Stimulated activated CD4-positive, alpha-beta T cell treated with anti-CD3 and anti-CD28 coated beads, Interleukin-1b, Interleukin-23, amount 100 ng/mL, for 1 hour (primary cell): ENCODE results near the gene DPP4.
"Not testable (repeated sequence)": the region's sequence is repeated elsewhere in the genome, so short reads cannot be mapped to it uniquely, and the experiment has no call there.

Experiments used
- DNase-seq, 2 donors: peaks; one replicate each; pipeline ENCODE4 v3.0.0-alpha.2; 2020; ENCODE audit warnings: low read depth in 2 of 2

Gene DPP4

DNA sequence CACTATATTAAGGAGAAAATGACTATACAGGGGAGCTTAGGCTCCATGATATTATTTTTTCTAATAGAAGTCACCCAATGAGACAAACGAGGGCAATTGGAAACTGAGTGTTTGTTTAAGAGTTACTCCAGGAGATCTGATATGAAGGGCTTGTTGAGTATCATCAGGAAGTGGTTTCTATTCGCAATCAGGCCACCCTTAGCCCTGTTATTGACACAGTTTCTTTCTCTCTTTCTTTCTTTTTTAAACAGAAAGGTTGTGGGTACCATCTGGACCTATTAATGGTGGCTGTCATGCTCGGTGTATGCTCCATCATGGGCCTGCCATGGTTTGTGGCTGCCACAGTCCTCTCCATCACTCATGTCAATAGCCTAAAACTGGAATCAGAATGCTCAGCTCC, 117.3 kb downstream of the DPP4 start:
- no peak for DNase-seq

DNA sequence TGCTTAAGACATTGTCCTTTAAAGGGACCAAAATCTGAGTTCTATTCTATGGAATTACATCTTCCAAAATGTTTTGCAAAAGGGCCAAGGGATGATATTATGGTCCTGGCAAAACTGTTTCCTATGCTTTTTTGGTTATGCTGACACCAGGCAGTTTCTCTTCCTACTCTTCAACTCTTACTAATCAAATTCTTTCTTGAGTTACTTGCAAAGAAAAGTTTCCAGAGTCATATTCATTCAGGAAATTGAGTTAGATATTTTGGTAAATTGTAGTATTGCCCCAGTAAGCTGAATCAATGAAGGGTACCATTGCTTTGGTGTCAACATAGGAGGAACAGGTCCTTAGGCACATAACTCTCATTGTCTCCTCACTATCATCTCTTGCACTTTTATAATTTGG, 118.8 kb downstream of the DPP4 start:
- no peak for DNase-seq

DNA sequence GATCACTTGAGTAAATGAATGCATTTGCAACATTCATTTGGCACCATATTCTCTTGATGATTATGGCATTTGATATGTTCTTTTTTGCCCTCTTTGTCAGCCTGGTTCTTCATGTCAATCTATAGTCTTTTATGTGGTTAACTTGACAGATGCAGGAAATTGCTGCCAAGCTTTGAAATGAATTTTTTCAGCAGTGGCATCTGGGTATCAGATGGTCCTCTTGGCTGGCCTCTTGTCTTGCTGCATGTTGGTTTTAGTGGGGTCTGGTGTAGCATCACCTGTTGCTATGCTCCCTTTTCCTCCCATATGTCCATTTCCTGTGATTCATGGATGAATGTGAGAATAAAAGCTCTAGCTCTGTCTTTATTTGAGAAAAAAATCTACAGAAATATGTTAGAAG, 119.9 kb downstream of the DPP4 start:
- DNase-seq, result no peak

- DNase-seq, result not testable (repeated sequence)
These were observed 120.6 kb downstream of the DPP4 start for GRCh38 chr2:161953367-161953766.

DNA sequence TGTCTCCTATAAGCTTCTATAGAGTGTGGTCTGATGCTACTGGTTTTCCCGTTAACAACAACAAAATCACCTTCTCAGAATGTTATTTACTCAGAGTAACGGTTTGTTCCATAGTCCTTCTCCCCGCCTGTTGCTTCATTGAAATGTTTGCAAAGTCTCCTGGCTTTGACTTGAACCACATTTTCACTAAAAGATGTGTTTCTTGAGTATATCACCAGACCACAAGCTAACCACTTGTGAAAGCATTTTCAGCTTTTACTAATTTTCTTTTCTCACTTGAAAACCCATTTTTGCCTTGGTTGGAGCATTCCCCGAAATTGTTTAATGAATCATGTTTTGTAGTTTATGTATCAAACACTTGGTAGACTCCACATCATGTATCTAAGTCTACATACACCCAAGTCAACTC, 121.2 kb downstream of the DPP4 start:
- no peak for DNase-seq

GRCh38 chr2:161947836-161948235, 126.2 kb downstream of the DPP4 start:
- DNase-seq, result no peak

GRCh38 chr2:161947406-161947805, 126.6 kb downstream of the DPP4 start:
- no peak for DNase-seq

DNA sequence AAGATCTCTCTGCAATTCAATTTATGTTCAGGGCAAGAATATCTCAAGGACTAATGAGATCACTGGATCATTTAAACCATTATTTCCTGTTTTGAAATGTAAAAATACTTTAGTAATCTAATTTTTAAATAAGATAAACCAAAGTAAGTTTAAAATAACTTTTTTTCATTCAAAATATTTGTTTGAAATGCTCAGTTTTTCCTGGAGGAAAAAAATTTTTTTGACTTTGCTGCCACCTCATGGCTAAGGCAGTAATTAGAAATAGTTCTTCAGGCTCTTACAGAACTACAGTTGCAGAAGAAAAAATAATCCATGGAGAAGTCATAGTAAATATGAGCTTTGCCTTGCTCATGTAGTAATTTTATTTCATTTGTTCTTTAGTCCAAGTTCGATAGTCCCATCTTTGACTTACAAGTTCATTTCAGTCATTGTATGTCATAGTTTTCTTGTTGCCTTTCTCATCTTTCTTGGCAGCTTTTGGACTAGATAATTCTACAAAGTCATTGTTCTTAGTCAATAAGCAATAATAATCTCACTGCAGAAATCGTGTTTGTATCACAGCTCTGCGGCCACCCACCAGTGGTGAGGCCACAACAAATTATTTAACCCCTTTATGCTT, 127.4 kb downstream of the DPP4 start:
- DNase-seq, result no peak

DNA sequence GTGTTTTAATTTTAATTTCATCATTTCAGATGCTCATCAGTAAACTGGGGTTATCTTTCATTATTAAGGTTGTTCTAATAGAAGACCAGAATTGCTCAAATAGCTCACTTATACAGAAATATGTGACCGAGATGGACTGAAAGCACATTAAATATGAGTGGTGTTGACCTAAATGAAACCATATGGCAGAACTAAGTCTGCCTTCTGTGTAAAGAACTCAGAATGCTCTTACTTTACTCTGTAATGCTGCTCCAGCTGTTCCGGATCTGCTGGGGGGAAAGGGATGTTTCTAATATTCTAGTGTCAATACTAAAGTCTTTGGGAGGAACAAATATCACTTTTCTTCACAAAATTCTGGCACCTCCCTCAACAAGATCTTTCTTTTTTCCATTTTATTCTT, 131.0 kb downstream of the DPP4 start:
- no peak for DNase-seq
